Liver (tissue), 9 donors: ENCODE results near the gene FLT3LG. TPM values are rescaled to one million over a fixed set of nuclear protein-coding genes. Genes with fewer than 3 reads are reported as not detected.

Source experiments
- DNase-seq: peaks from one replicate; pipeline ENCODE4 v3.0.0-alpha.2; 2017; ENCODE audit warnings: low spot score
- H3K27ac ChIP-seq, 2 donors: one replicate each; pipeline ENCODE4 v1.7.0; 2013; ENCODE audit warnings: inconsistent platforms in 2 of 2, low read length in 2 of 2, control low read depth in 1 of 2, low read depth in 1 of 2, mild to moderate bottlenecking in 1 of 2
- H3K27me3 ChIP-seq, 4 donors: one replicate each; pipeline versions ENCODE4 v1.6.1 to v1.7.0; 2013; ENCODE audit warnings: low read length in 3 of 4, inconsistent platforms in 1 of 4, mild to moderate bottlenecking in 1 of 4, moderate library complexity in 1 of 4; ENCODE audit not compliant: control insufficient read depth in 4 of 4, insufficient read depth in 4 of 4
- H3K36me3 ChIP-seq, 4 donors: one replicate each; pipeline versions ENCODE4 v1.6.1 to v1.7.0; 2013; ENCODE audit warnings: low read length in 3 of 4, mild to moderate bottlenecking in 3 of 4, low read depth in 1 of 4, moderate library complexity in 1 of 4; ENCODE audit not compliant: control insufficient read depth in 4 of 4, insufficient read depth in 3 of 4
- H3K4me1 ChIP-seq, 4 donors: one replicate each; pipeline versions ENCODE4 v1.6.1 to v1.7.0; 2013; ENCODE audit warnings: low read length in 3 of 4, mild to moderate bottlenecking in 3 of 4, moderate library complexity in 1 of 4; ENCODE audit not compliant: control insufficient read depth in 4 of 4, insufficient read depth in 4 of 4
- H3K4me3 ChIP-seq, 3 donors: one replicate each; pipeline versions ENCODE4 v1.6.1 to v1.7.0; 2013; ENCODE audit warnings: low read length in 3 of 3, control low read depth in 1 of 3, low read depth in 1 of 3, mild to moderate bottlenecking in 1 of 3
- H3K9ac ChIP-seq, 2 donors: one replicate each; pipeline ENCODE4 v1.7.0; 2013; ENCODE audit warnings: low read length in 2 of 2, mild to moderate bottlenecking in 2 of 2, moderate library complexity in 2 of 2, control low read depth in 1 of 2, low read depth in 1 of 2
- H3K9me3 ChIP-seq, 4 donors: one replicate each; pipeline versions ENCODE4 v1.6.1 to v1.7.0; 2013; ENCODE audit warnings: low read length in 3 of 4; ENCODE audit not compliant: control insufficient read depth in 4 of 4
- ATF3 ChIP-seq: IDR thresholded peaks from 2 replicates; pipeline ENCODE4 v1.6.1; 2016; ENCODE audit warnings: antibody characterized with exemption
- CTCF ChIP-seq: fragments of 150-350 bp; IDR thresholded peaks from 2 replicates; pipeline ENCODE4 v1.5.1; 2017; ENCODE audit warnings: improper control_type of control experiment, low read depth, low read length; ENCODE audit not compliant: missing input control
- EGR1 ChIP-seq, 2 donors: IDR thresholded peaks; 2 replicates each; pipeline ENCODE4 v1.6.1; 2016 to 2018; ENCODE audit warnings: antibody characterized with exemption in 2 of 2, low read depth in 2 of 2
- FOXA1 ChIP-seq: IDR thresholded peaks from 2 replicates; pipeline ENCODE4 v1.6.1; 2016; ENCODE audit warnings: antibody characterized with exemption
- FOXA2 ChIP-seq: IDR thresholded peaks from 2 replicates; pipeline ENCODE4 v1.6.1; 2016; ENCODE audit warnings: antibody characterized with exemption
- GABPA ChIP-seq, 2 donors: IDR thresholded peaks in 1 of 2; conservative IDR thresholded peaks in 1 of 2; 2 replicates each; pipeline ENCODE4 v1.6.1; 2016; ENCODE audit warnings: antibody characterized with exemption in 2 of 2, mild to moderate bottlenecking in 1 of 2, moderate library complexity in 1 of 2
- HNF4A ChIP-seq, 2 donors: conservative IDR thresholded peaks; 2 replicates each; pipeline ENCODE4 v1.6.1; 2016; ENCODE audit warnings: antibody characterized with exemption in 2 of 2, mild to moderate bottlenecking in 2 of 2
- HNF4G ChIP-seq: IDR thresholded peaks from 2 replicates; pipeline ENCODE4 v1.6.1; 2016; ENCODE audit warnings: antibody characterized with exemption
- JUND ChIP-seq, 2 donors: IDR thresholded peaks; 2 replicates each; pipeline ENCODE4 v1.6.1; 2016; ENCODE audit warnings: antibody characterized with exemption in 2 of 2
- MAX ChIP-seq: IDR thresholded peaks from 2 replicates; pipeline ENCODE4 v1.6.1; 2016; ENCODE audit warnings: antibody characterized with exemption
- RAD21 ChIP-seq, 2 donors: IDR thresholded peaks; 2 replicates each; pipeline ENCODE4 v1.6.1; 2016; ENCODE audit warnings: antibody characterized with exemption in 2 of 2, mild to moderate bottlenecking in 2 of 2
- REST ChIP-seq: IDR thresholded peaks from 2 replicates; pipeline ENCODE4 v1.6.1; 2016; ENCODE audit warnings: antibody characterized with exemption, mild to moderate bottlenecking
- RXRA ChIP-seq, 2 donors: IDR thresholded peaks; 2 replicates each; pipeline ENCODE4 v1.6.1; 2017 to 2018; ENCODE audit warnings: antibody characterized with exemption in 2 of 2, mild to moderate bottlenecking in 1 of 2
- SP1 ChIP-seq: IDR thresholded peaks from 2 replicates; pipeline ENCODE4 v1.6.1; 2018; ENCODE audit warnings: antibody characterized with exemption, mild to moderate bottlenecking
- TAF1 ChIP-seq: conservative IDR thresholded peaks from 2 replicates; pipeline ENCODE4 v1.6.1; 2016; ENCODE audit warnings: antibody characterized with exemption, mild to moderate bottlenecking
- YY1 ChIP-seq: IDR thresholded peaks from 2 replicates; pipeline ENCODE4 v1.6.1; 2016; ENCODE audit warnings: antibody characterized with exemption, mild to moderate bottlenecking
- ZBTB33 ChIP-seq: IDR thresholded peaks from 2 replicates; pipeline ENCODE4 v1.6.1; 2016; ENCODE audit warnings: antibody characterized with exemption
- WGBS: extraction: QIAGEN DNeasy Blood & Tissue Kit; methylation state at CpG from one replicate; pipeline ENCODE4 v1.1.7; 2013; 5-methylcytosine and 5-hydroxymethylcytosine counted together
- polyA plus RNA-seq, 2 donors: library from polyadenylated mRNA; stranded (reverse) in 1 of 2; unstranded in 1 of 2; fragments of 200-250 nt in 1 of 2; fragments of >200 nt in 1 of 2; fragmentation: Nextera tagmentation in 1 of 2; extraction: Ambion mirVana in 1 of 2; gene quantifications; one replicate each; pipeline versions ENCODE4 v1.2.1 to v1.2.3, GENCODE V29; 2013 to 2015
- total RNA-seq, 2 donors: library from RNA; depleted of rRNA; stranded (reverse); fragments of >200 nt; gene quantifications; one replicate each; pipeline ENCODE4 v1.2.3, GENCODE V29; 2014
- donor health status: healthy.
- donor health status: healthy.
- donor health status: healthy.
- donor health status: healthy.
- donor health status: healthy.

Gene FLT3LG
- total and polyA plus RNA-seq, 4 donors, result 0.65 to 4.3 (median 2.2) TPM

- Histone ChIP-seq H3K9me3 (no peaks in the 10 kb centered on the region), H3K36me3 (peaks cover 11 to 34% (median 26%) of the 10 kb centered on the region in 4 donors), H3K9ac (peak overlapping the region; percentile 98 to 99), H3K4me3 (peak overlapping the region; percentile 82 to 98 (median 96)), H3K4me1 (peaks cover 0 to 22% (median 16%) of the 10 kb centered on the region in 4 donors), H3K27me3 (no peaks in the 10 kb centered on the region), H3K27ac (peak overlapping the region; percentile 88 to 92)
- peak in 1 of 2 donors; percentile 34 for TF ChIP-seq GABPA (IDR thresholded peaks at IDR 0.05 in 1 of 2, conservative IDR thresholded peaks at IDR 0.05 in 1 of 2)
- no peak for TF ChIP-seq FOXA2
- WGBS, result 28% methylated on average over 22 of the region's 22 CpGs
- peak; percentile 80 for DNase-seq
Measured at GRCh38 chr19:49497047-49497788, 23.2 kb downstream of the FLT3LG start.

GRCh38 chr19:49497789-49498103 lies 23.7 kb downstream of the FLT3LG start:
- peaks cover 11 to 29% (median 22%) of the 10 kb centered on the region in 4 donors for H3K36me3 ChIP-seq
- H3K27me3 ChIP-seq, result no peaks in the 10 kb centered on the region
- H3K9ac ChIP-seq, result no peak overlapping the region
- no peak overlapping the region for H3K27ac ChIP-seq
- TF ChIP-seq RXRA (IDR thresholded peaks at IDR 0.05) (no peak), HNF4G (no peak), JUND (IDR thresholded peaks at IDR 0.05) (no peak), GABPA (IDR thresholded peaks at IDR 0.05 in 1 of 2, conservative IDR thresholded peaks at IDR 0.05 in 1 of 2) (no peak)
- 87% methylated on average over 12 of the region's 12 CpGs for WGBS
- H3K9me3 ChIP-seq, result no peaks in the 10 kb centered on the region
- peaks cover 0 to 22% (median 16%) of the 10 kb centered on the region in 4 donors for H3K4me1 ChIP-seq
- peak overlapping the region in 1 of 3 donors; percentile 82 for H3K4me3 ChIP-seq
- no peak for DNase-seq

- H3K36me3 ChIP-seq, result peaks cover 11 to 24% (median 19%) of the 10 kb centered on the region in 4 donors
- TF ChIP-seq FOXA1 (no peak), HNF4G (no peak), ZBTB33 (no peak), TAF1 (no peak), EGR1 (IDR thresholded peaks at IDR 0.05; ENCODE audit: low read depth in 2 of 2) (no peak), ATF3 (no peak), RXRA (IDR thresholded peaks at IDR 0.05) (no peak), SP1 (no peak), REST (no peak), GABPA (IDR thresholded peaks at IDR 0.05 in 1 of 2, conservative IDR thresholded peaks at IDR 0.05 in 1 of 2) (no peak), YY1 (no peak), JUND (IDR thresholded peaks at IDR 0.05) (no peak), CTCF (no peak), HNF4A (conservative IDR thresholded peaks at IDR 0.05) (no peak), RAD21 (IDR thresholded peaks at IDR 0.05) (no peak), MAX (no peak), FOXA2 (no peak)
- H3K9ac ChIP-seq, result no peak overlapping the region
- H3K4me3 ChIP-seq, result no peak overlapping the region
- no peaks in the 10 kb centered on the region for H3K9me3 ChIP-seq
- H3K27ac ChIP-seq, result no peak overlapping the region
- peaks cover 0 to 22% (median 16%) of the 10 kb centered on the region in 4 donors for H3K4me1 ChIP-seq
- 85% methylated on average over 7 of the region's 7 CpGs for WGBS
- H3K27me3 ChIP-seq, result no peaks in the 10 kb centered on the region
- DNase-seq, result no peak
Measured at GRCh38 chr19:49498475-49498874, 24.5 kb downstream of the FLT3LG start.
